K562 (cell line): Measurements from ENCODE around the gene PIK3CD.

Source experiments
- ATF6 ChIP-seq: sonication (generic); formaldehyde crosslinking; IDR thresholded peaks from 2 replicates; pipeline ENCODE4 v1.4.0; 2020; ENCODE audit warnings: mild to moderate bottlenecking, missing genetic modification reagents
- HDAC2 ChIP-seq: fragments of 450-650 bp; IDR thresholded peaks from 2 replicates; pipeline ENCODE4 v1.6.1; 2016; ENCODE audit warnings: mild to moderate bottlenecking
- KLF16 ChIP-seq: IDR thresholded peaks from 2 replicates; pipeline ENCODE4 v1.6.1; 2016; ENCODE audit warnings: antibody characterized with exemption
- MLX ChIP-seq, 2 experiments: fragments of 450-650 bp in 1 of 2; sonication (generic) in 1 of 2; formaldehyde crosslinking; conservative IDR thresholded peaks; 2 replicates each; pipeline versions ENCODE4 v1.4.0 to v1.8.1; 2020 to 2022; ENCODE audit warnings: mild to moderate bottlenecking in 1 of 2, missing genetic modification reagents in 1 of 2
- PTTG1 ChIP-seq: fragments of 450-650 bp; IDR thresholded peaks from 2 replicates; pipeline ENCODE4 v1.6.1; 2016; ENCODE audit warnings: low read depth, mild to moderate bottlenecking, missing genetic modification characterization, missing compliant biosample characterization
- RCOR1 ChIP-seq, 2 experiments: IDR thresholded peaks; 2 replicates each; pipeline ENCODE4 v1.6.1; 2012; ENCODE audit warnings: low read depth in 2 of 2, low read length in 2 of 2, borderline replicate concordance in 1 of 2, improper control_type of control experiment in 1 of 2
- RNF2 ChIP-seq: sonication (generic); IDR thresholded peaks from 2 replicates; pipeline ENCODE4 v1.6.1; 2016
- TBP ChIP-seq: optimal IDR thresholded peaks from 2 replicates; pipeline ENCODE3; 2011; ENCODE audit warnings: low read depth, low read length, improper control_type of control experiment
- ZNF217 ChIP-seq: sonication (generic); formaldehyde crosslinking; IDR thresholded peaks from 2 replicates; pipeline ENCODE4 v1.8.0; 2022; ENCODE audit warnings: mild to moderate bottlenecking, missing genetic modification reagents
- ZNF384 ChIP-seq: IDR thresholded peaks from 2 replicates; pipeline ENCODE4 v1.6.1; 2012; ENCODE audit warnings: low read depth, low read length, improper control_type of control experiment
- ZNF436 ChIP-seq: fragments of 250-450, 450-650 bp; sonication (Bioruptor Pico); formaldehyde crosslinking; IDR thresholded peaks from 2 replicates; pipeline ENCODE4 v1.7.0; 2020; ENCODE audit warnings: mild to moderate bottlenecking

- TF ChIP-seq PTTG1 (tag) (no peak), ATF6 (no peak), ZNF384 (no peak), RCOR1 (IDR thresholded peaks at IDR 0.05; ENCODE audit: borderline replicate concordance in 1 of 2, low read depth in 2 of 2, low read length in 2 of 2) (no peak), TBP (no peak), MLX (CRISPR knock-in tag; conservative IDR thresholded peaks at IDR 0.05) (no peak), ZNF436 (CRISPR knock-in tag) (no peak), RNF2 (no peak), ZNF217 (CRISPR knock-in tag) (no peak), KLF16 (no peak), HDAC2 (no peak)
Measured at GRCh38 chr1:9770298-9770697, 118.8 kb downstream of the PIK3CD start.
